Activated T-helper 1 cell treated with anti-CD3 and anti-CD28 coated beads, Interleukin-12 subunit alpha, Interleukin-12 subunit beta, Interleukin-2, Interleukin-4 antibody, amounts not matched to agents 30 ng/mL and 10 ng/mL and 1 ng/mL, durations not matched to agents 14 hours and 24 hours and 36 hours (primary cell): ENCODE data around the gene TMEM127. TPM values are rescaled to one million over a fixed set of nuclear protein-coding genes. Genes with fewer than 3 reads are reported as not detected.
"Not testable (repeated sequence)": the region's sequence is repeated elsewhere in the genome, so short reads cannot be mapped to it uniquely, and the experiment has no call there.

Experiments
- DNase-seq: peaks from one replicate; pipeline ENCODE4 v3.0.0; 2021; ENCODE audit warnings: low spot score
- H3K27ac Mint-ChIP-seq: one replicate; pipeline ENCODE4 v1.8.0; 2021; ENCODE audit warnings: mild to moderate bottlenecking, mixed read lengths
- H3K27me3 Mint-ChIP-seq: one replicate; pipeline ENCODE4 v1.8.0; 2022; ENCODE audit warnings: mild to moderate bottlenecking, moderate library complexity, mixed read lengths; ENCODE audit not compliant: insufficient read depth
- H3K36me3 Mint-ChIP-seq: one replicate; pipeline ENCODE4 v1.8.0; 2021; ENCODE audit warnings: low read depth, mixed read lengths
- H3K4me1 Mint-ChIP-seq: one replicate; pipeline ENCODE4 v1.8.0; 2021; ENCODE audit warnings: low read depth, mixed read lengths
- H3K4me3 Mint-ChIP-seq: one replicate; pipeline ENCODE4 v1.8.0; 2021; ENCODE audit warnings: mild to moderate bottlenecking, moderate library complexity, mixed read lengths
- H3K9me3 Mint-ChIP-seq: one replicate; pipeline ENCODE4 v1.8.0; 2021; ENCODE audit warnings: mixed read lengths
- intact Hi-C: fragments of 100-400 bp; cut with micrococcal nuclease; formaldehyde crosslinking; loops from one replicate; pipeline ENCODE4 v1.15.1; 2024
- total RNA-seq: library from RNA; stranded (reverse); gene quantifications from 2 replicates; pipeline ENCODE4 v1.2.3, GENCODE V29; 2022

The TMEM127 gene
- total RNA-seq, 1 donor from 2014 or later, result 30.1 TPM

DNA sequence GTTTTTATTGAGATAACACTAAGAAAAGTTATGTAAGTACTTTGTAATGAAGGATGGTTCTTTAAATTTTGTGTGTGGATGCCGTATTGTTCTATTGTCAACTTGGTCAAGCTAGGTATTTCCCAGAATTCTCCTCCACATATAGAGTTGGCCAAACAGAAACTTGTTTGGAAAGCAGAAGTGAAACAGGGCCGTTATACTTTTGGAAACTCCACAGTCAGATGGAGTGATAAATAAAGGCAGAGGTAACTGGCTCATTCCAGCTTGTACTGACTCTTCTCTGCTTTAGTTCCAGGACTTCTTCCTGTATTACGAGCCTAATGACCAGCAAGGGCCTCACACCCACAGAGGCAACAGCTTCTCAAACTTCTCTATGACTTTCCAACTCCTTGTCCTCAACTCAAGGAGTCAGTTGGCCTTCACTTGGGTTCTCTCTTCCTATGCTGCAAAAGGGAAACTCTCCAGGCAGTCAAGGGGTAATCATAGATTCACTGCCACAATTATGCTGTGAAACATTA is 40.7 kb downstream of the TMEM127 start:
- intact Hi-C loops, result no loop called here
- no peaks in the 10 kb centered on the region for H3K27me3 Mint-ChIP-seq
- H3K36me3 Mint-ChIP-seq, result peaks cover 1% of the 10 kb centered on the region
- peaks cover 12% of the 10 kb centered on the region for H3K4me1 Mint-ChIP-seq
- DNase-seq, result no peak
- no peak overlapping the region for H3K4me3 Mint-ChIP-seq
- no peaks in the 10 kb centered on the region for H3K9me3 Mint-ChIP-seq
- peak overlapping the region; percentile 83 for H3K27ac Mint-ChIP-seq

DNA sequence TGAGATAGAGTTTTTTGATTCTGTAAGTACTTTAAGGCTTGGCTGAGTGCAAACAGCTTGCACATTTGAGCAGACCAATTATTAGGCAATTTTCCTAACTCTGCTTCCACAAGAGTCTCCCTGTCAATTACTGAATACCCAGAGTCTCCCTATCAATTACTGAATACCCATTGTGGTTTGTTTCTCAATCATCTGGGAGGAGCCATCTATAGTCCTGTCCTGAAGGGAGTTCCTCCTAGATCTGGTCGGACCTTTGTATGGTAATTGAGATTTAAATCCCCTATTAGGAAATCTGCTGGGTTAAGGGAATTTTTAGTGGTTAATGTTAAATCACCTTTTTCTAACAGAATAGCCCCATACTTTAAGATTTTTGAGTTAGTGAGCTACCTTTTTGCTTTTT is 44.7 kb downstream of the TMEM127 start:
- H3K27me3 Mint-ChIP-seq, H3K27ac Mint-ChIP-seq, H3K36me3 Mint-ChIP-seq, H3K4me3 Mint-ChIP-seq, intact Hi-C loops, DNase-seq, H3K9me3 Mint-ChIP-seq: not testable (repeated sequence)
- H3K4me1 Mint-ChIP-seq, result peaks cover 12% of the 10 kb centered on the region

DNA sequence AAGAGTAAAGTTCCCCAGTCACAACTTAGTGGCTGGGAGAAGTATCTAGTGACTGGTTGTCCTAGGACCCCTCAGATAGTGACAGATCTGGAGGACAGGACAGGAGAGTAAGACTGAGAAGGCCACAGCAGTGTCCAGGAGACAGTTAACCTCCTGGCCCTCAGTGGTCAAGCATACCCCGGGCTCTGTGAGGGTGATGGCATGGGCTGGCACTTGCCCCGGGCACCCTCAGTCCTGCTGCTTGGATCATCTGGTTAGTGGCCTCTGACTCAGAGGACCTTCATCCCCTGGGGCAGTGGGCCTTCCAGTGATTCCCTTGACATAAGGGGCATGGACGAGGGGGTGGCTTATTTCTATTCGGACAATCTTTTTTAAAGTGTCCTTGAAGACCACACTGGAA is 45.8 kb downstream of the TMEM127 start:
- H3K27me3 Mint-ChIP-seq, H3K9me3 Mint-ChIP-seq, H3K36me3 Mint-ChIP-seq, H3K4me3 Mint-ChIP-seq, H3K27ac Mint-ChIP-seq, H3K4me1 Mint-ChIP-seq, intact Hi-C loops, DNase-seq: not testable (repeated sequence)

DNA sequence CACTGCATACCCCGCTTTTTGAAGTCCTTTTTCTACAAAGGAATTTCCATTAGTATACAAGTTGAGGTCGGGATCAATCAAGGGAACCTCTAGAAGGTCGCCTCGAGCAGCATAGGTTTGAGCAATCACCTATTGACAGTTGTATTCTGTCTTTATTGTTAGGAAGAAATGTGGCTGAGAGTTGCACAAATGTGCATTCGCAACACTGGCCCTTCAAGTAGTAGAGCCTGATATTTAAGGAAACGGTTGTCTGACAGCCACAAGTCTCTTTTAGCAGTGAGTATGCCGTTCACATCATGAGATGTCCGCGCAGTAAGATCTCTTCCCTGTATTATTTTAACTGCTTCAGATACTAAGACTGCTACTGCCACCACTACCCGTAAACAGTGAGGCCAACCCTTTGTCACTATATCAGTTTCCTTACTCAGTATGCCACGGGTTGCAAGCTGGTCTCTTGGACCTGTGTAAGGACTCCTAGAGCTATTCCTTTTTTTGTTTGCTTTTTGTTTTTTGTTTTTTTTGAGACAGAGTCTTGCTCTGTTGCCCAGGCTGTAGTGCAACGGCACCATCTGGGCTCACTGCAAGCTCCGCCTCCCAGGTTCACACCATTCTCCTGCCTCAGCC is 47.2 kb downstream of the TMEM127 start:
- intact Hi-C loops, result no loop called here
- Mint-ChIP-seq H3K27me3 (no peaks in the 10 kb centered on the region), H3K4me1 (no peaks in the 10 kb centered on the region), H3K4me3 (no peak overlapping the region), H3K9me3 (no peaks in the 10 kb centered on the region), H3K36me3 (peaks cover 1% of the 10 kb centered on the region), H3K27ac (no peak overlapping the region)
- DNase-seq, result no peak

DNA sequence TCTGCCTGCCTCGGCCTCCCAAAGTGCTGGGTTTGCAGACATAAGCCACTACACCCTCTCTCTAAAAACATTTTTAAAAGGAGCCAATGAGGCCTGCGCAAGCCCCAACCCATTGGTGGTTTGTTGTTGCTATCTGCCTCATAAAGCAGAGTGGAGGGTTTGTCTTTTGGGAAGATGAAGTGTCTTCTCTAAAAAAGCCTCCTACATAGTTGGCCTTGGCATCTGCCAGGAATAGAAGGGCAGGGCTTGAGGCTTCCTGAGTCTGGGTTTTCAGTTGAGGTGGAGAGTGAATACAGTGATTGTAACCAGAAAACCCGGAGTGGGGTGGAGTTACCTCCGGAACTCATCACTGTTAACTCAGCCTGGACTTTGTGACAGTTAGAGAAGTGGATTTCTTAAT is 51.2 kb downstream of the TMEM127 start:
- peaks cover 10% of the 10 kb centered on the region for H3K4me1 Mint-ChIP-seq
- intact Hi-C loops, result no loop called here
- no peaks in the 10 kb centered on the region for H3K9me3 Mint-ChIP-seq
- no peak overlapping the region for H3K4me3 Mint-ChIP-seq
- H3K27me3 Mint-ChIP-seq, result no peaks in the 10 kb centered on the region
- H3K27ac Mint-ChIP-seq, result no peak overlapping the region
- H3K36me3 Mint-ChIP-seq, result peaks cover 3% of the 10 kb centered on the region
- no peak for DNase-seq

DNA sequence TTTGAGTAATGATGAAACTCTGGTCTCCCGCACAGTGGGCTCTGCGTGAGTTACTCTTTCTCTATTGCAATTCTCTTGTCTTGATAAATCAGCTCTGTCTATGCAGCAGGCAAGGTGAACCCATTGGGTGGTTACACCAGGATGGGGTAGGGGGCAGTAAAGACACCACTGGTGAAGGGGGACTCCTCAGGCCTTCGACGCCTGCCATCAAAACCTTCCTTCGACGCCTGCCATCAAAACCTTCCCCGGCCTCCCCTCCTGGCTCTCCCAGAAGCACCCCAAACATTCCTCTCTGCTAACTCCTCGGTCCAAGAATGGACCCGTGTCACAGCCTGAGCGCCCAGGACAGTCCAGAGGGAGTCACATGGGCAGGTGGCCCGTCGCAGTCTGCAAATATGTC is 52.4 kb downstream of the TMEM127 start:
- peaks cover 3% of the 10 kb centered on the region for H3K36me3 Mint-ChIP-seq
- intact Hi-C loops, result no loop called here
- H3K4me3 Mint-ChIP-seq, result no peak overlapping the region
- H3K4me1 Mint-ChIP-seq, result peaks cover 14% of the 10 kb centered on the region
- no peak overlapping the region for H3K27ac Mint-ChIP-seq
- no peaks in the 10 kb centered on the region for H3K27me3 Mint-ChIP-seq
- H3K9me3 Mint-ChIP-seq, result no peaks in the 10 kb centered on the region
- no peak for DNase-seq

DNA sequence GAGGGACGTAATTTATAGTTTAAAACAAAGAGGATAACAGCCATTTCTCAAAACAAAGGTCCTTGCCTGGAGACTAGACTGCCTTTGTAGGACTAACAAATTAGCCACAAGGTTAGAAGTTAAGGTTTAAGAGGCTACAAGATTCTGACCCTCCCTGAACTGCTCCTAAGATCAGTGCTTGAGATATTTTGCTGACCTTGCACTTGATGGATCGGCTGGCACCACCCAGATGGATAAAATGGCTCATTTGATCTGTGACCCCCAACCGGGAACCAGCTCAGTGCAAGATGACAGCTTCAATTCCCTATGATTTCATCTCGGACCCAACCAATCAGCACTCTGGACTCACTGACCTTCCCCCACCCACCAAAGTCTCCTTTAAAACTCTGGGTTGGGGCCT is 53.5 kb downstream of the TMEM127 start:
- H3K27ac Mint-ChIP-seq, result no peak overlapping the region
- H3K36me3 Mint-ChIP-seq, result peaks cover 6% of the 10 kb centered on the region
- H3K4me1 Mint-ChIP-seq, result peaks cover 21% of the 10 kb centered on the region
- intact Hi-C loops, result no loop called here
- H3K9me3 Mint-ChIP-seq, result no peaks in the 10 kb centered on the region
- H3K27me3 Mint-ChIP-seq, result no peaks in the 10 kb centered on the region
- H3K4me3 Mint-ChIP-seq, result no peak overlapping the region
- no peak for DNase-seq

DNA sequence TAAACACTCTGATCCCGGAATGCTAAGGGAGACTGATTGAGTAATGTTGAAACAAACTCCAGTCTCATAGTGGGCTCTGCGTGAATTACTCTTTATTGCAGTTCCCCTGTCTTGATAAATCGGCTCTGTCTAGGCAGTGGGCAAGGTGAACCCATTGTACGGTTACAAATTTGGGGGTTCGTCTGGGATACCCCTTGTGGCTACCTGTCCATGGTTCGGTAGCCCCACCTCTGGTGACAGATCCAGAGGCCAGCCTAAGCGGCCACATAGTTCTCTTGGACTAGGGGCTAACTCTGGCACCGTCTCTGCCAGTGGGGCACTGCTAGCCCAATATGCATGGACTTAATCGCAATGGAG is 56.1 kb downstream of the TMEM127 start:
- Mint-ChIP-seq H3K4me1 (peaks cover 45% of the 10 kb centered on the region), H3K9me3 (no peaks in the 10 kb centered on the region), H3K27me3 (no peaks in the 10 kb centered on the region), H3K36me3 (peaks cover 18% of the 10 kb centered on the region), H3K4me3 (peak overlapping the region; percentile 96), H3K27ac (peak overlapping the region; percentile 40)
- DNase-seq, result no peak
- intact Hi-C loops, result loop anchor here (1.0 to 5.0 kb wide), 6 partner anchors 53 to 531 kb away; partner anchors contain the start of genes KANSL3, LMAN2L, NCAPH and SNRNP200

DNA sequence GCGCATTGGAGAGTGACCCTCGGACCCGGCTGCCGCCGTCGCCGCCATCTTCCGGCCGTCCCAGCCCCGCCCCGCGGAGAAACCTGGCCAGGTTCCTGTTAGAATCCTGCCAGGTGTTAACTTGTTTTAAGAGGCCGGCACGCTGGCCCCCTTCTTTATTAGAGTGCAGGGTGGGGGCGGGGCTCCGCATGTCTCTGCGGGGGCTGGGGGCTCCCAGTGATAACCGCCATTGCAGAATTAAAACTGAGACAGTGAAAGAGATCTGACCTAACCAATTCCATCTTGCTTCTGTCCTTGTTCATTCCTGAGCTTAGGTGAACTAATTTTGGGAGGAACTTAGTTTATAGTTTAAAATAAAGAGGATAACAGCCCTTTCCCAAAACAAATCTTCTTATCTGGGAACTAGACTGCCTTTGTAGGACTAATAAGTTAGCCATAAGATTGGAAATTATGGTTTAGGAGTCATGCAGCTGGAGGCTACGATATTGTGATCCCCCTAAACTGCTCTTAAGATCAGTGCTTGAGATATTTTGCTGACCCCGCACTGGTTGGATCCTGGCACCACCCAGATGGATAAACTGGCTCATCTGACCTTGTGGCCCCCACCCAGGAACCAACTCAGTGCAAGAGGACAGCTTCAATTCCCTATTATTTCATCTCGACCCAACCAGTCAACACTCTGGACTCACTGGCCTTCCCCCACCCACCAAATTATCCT is 56.6 kb downstream of the TMEM127 start:
- peak overlapping the region; percentile 82 for H3K27ac Mint-ChIP-seq
- peaks cover 18% of the 10 kb centered on the region for H3K36me3 Mint-ChIP-seq
- no peak for DNase-seq
- intact Hi-C loops, result loop anchor here (1.0 to 5.0 kb wide), 6 partner anchors 52 to 532 kb away; partner anchors contain the start of genes KANSL3, LMAN2L, NCAPH and SNRNP200
- H3K4me3 Mint-ChIP-seq, result peak overlapping the region; percentile 96
- peaks cover 49% of the 10 kb centered on the region for H3K4me1 Mint-ChIP-seq
- no peaks in the 10 kb centered on the region for H3K27me3 Mint-ChIP-seq
- H3K9me3 Mint-ChIP-seq, result no peaks in the 10 kb centered on the region

DNA sequence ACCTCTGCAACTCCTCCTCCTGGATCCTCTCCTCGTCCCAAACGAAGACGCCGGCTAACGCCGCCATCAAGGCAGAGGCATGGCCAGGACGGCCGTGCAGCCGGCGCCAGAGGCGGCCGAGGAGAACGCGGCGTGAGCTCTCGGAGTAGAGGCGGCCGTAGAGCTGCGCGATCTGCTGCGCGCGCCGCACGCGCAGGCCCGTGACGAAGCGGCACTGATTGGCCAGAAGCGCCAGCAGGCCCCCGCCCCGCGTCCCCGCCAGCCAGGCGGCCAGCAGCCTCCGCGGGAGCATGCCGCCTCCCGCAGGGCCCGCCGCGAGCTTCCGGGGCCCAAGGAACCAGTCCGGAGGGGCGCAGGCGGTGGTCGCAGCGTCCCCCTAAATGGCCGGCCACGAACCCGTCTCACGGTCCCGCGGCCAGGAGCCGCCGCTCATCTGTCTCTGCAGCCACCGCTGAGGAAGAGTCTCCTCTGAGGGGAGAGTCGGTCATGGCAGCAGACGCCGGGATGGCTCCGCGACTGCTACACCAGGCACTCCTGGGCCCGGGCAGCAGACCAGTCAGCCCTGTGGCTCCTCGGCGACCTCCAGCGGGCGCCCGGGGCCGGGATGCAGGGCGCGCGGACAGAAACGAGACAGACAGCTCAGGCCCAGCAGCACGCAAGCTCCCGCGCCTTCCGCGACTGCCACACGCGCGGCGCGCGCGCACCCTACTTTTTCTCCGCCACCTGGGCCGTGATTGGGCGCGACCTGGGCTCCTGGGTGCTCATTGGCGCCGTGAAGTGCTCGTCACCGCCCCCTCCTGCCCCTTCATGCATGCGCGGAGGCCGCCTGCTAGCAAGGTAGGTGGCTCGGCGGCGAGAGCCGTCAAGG is 57.4 kb downstream of the TMEM127 start, which contains the start of gene STARD7:
STARD7 (minus strand) TSS at position 685 of the 868 bp plus-strand sequence; CDS start at position 292, 393 bp downstream.
- DNase-seq, result peak; percentile 98
- intact Hi-C loops, result loop anchor here (1.0 to 5.0 kb wide), 6 partner anchors 52 to 532 kb away; partner anchors contain the start of genes KANSL3, LMAN2L, NCAPH and SNRNP200
- no peaks in the 10 kb centered on the region for H3K27me3 Mint-ChIP-seq
- H3K4me1 Mint-ChIP-seq, result peaks cover 57% of the 10 kb centered on the region
- peak within 1 kb of the TSS; percentile 94 for H3K27ac Mint-ChIP-seq
- peaks cover 22% of the 10 kb centered on the region for H3K36me3 Mint-ChIP-seq
- H3K9me3 Mint-ChIP-seq, result no peaks in the 10 kb centered on the region
- peak within 1 kb of the TSS; percentile 96 for H3K4me3 Mint-ChIP-seq

DNA sequence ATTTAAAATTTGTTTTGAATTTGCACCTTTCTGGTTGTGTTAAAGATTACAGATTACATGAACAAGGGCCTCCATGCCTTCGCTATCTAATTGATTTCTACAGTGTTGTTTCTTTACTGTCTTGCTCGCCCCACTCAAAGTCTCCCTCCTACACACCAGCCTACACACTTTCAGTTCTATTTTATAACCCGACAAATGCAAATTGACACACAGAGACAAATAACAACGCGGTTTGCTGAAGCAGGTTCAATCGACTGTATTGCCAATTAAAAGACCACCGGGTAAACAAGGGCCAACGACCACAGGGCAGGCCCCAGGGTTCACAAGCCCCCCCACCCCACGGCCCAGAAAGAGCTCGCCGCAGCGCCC is 58.0 kb downstream of the TMEM127 start:
- H3K9me3 Mint-ChIP-seq, result no peaks in the 10 kb centered on the region
- no peaks in the 10 kb centered on the region for H3K27me3 Mint-ChIP-seq
- DNase-seq, result no peak
- intact Hi-C loops, result loop anchor here (1.0 to 5.0 kb wide), 9 partner anchors 8 to 533 kb away; partner anchors contain the start of genes ARID5A, CIAO1, KANSL3 and LMAN2L
- H3K36me3 Mint-ChIP-seq, result peaks cover 22% of the 10 kb centered on the region
- peak overlapping the region; percentile 96 for H3K4me3 Mint-ChIP-seq
- peak overlapping the region; percentile 94 for H3K27ac Mint-ChIP-seq
- H3K4me1 Mint-ChIP-seq, result peaks cover 63% of the 10 kb centered on the region

DNA sequence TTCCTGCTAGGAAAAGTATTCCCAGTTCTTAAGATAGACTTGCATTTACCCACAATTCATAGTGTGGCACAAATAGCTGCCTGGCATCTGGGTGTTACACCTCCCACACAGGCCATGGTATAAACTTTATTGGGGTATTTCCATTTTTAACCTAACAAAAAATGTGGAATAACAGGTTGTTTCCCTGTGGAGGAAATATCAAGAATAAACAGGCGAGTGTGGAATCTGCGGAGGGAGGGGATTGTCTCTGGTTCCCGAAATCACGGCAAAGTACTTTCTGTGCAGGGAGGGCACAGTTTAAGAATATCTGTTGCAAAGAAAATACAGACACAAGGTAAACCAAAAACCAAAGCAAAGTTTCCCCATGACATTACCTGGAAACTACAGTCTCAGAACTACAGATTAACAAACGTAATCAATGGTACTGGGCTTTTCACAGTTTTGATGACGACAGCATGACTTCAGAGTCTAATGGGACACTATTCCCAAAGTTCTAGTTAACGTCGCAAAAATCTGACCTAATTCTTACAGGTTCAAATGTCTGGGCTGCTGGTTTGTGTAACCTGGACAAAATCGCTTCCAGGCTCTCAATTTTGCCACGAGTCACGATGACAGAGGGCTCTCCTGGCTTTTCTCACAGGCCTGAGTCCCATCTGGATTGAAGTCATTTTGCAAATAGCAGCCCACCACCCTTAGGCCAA is 58.6 kb downstream of the TMEM127 start:
- H3K9me3 Mint-ChIP-seq, result no peaks in the 10 kb centered on the region
- H3K4me1 Mint-ChIP-seq, result peaks cover 65% of the 10 kb centered on the region
- no peak for DNase-seq
- intact Hi-C loops, result loop anchor here (1.0 to 5.0 kb wide), 7 partner anchors 8 to 430 kb away; partner anchors contain the start of genes ARID5A, CIAO1 and KANSL3
- H3K4me3 Mint-ChIP-seq, result peak overlapping the region; percentile 96
- peak overlapping the region; percentile 94 for H3K27ac Mint-ChIP-seq
- no peaks in the 10 kb centered on the region for H3K27me3 Mint-ChIP-seq
- H3K36me3 Mint-ChIP-seq, result peaks cover 22% of the 10 kb centered on the region
